ENCODE measurements around the gene BTBD2. TPM values are rescaled to one million over a fixed set of nuclear protein-coding genes. Genes with fewer than 3 reads are reported as not detected.

BTBD2 gene
- total and polyA plus RNA-seq, 2 of the 13 experiments (the other 11 are each of a cell fraction or from before 2014, with no cell fraction given) = 28.1 to 45.3 TPM

DNA sequence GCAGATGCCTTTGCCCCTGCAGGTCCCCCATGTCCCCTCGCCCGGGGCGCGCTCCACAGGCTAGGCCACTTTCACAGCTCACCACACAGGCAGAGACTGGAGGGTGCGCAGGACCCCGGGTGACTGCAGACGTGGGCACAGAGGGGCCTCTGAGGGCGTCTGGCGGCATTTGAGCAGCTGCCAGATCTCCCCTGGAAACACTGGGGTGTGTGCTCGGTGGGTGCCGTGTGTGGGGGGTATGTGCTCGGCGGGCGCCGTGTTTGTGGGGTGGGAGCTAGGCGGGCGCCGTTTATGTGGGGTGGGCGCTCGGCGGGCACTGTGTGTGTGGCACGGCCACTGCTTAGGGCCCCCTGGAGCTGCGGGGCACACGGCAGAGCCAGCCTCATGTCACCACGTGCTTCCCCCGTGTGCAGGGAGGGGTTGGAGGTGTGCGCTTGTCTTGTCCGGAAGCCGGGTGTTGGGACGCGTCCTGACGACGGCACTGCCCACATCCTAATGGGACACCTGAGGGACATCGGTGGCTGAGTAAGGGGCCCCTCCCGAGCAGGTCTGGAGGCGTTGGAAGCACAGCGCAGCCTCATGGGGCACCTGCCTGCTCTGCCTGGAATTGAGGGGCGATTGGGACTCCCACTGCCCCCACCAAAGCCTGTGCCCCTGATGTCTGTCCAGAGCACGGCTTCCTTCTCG lies 57.8 kb downstream of the BTBD2 start:
- CTCF ChIA-PET (ENCODE audit: low intra/inter-chr PET ratio, low total read pairs) = no interaction called here
- Histone ChIP-seq H3K9ac (ENCODE audit: insufficient read depth, low read depth, low read length) (no peak overlapping the region), H3K27ac (ENCODE audit: extremely low read length, insufficient read depth, low read length) (no peak overlapping the region), H4K20me1 (ENCODE audit: insufficient read depth, low read length) (peaks cover 35% of the 10 kb centered on the region; the same call in 1 of the 2 replicates), H3K4me1 (ENCODE audit: insufficient read depth, low read length) (no peaks in the 10 kb centered on the region), H3K4me2 (ENCODE audit: low read depth, low read length) (no peak overlapping the region), H3K79me2 (ENCODE audit: insufficient read depth, low read length) (peaks cover 23% of the 10 kb centered on the region), H3K27me3 (ENCODE audit: control insufficient read depth in 1 of 2, insufficient read depth in 2 of 2, low read length in 2 of 2) (no peaks in the 10 kb centered on the region), H3K36me3 (replicated peaks in 1 of 2; ENCODE audit: control insufficient read depth in 1 of 2, insufficient read depth in 2 of 2, low read length in 2 of 2) (peaks cover 6 to 10% of the 10 kb centered on the region in 2 experiments; a peak in 4 of 5 replicates), H3K4me3 (replicated peaks in 1 of 3; ENCODE audit: insufficient read depth in 1 of 3, low read depth in 2 of 3, low read length in 3 of 3) (no peak overlapping the region), H2AFZ (ENCODE audit: low read length) (no peak overlapping the region), H3K9me3 (ENCODE audit: low read length) (no peaks in the 10 kb centered on the region)
- intact Hi-C loops (cut with micrococcal nuclease; ENCODE audit: unreplicated experiment) = no loop called here
- no peak for DNase-seq (ENCODE audit: low spot score)
- TF ChIP-seq ZNF496 (CRISPR knock-in tag; IDR thresholded peaks at IDR 0.05; ENCODE audit: insufficient replicate concordance) (no peak), HNRNPUL1 (IDR thresholded peaks at IDR 0.05; ENCODE audit: low read depth, low read length) (no peak)
- TF ChIP-seq, protein P1, sequence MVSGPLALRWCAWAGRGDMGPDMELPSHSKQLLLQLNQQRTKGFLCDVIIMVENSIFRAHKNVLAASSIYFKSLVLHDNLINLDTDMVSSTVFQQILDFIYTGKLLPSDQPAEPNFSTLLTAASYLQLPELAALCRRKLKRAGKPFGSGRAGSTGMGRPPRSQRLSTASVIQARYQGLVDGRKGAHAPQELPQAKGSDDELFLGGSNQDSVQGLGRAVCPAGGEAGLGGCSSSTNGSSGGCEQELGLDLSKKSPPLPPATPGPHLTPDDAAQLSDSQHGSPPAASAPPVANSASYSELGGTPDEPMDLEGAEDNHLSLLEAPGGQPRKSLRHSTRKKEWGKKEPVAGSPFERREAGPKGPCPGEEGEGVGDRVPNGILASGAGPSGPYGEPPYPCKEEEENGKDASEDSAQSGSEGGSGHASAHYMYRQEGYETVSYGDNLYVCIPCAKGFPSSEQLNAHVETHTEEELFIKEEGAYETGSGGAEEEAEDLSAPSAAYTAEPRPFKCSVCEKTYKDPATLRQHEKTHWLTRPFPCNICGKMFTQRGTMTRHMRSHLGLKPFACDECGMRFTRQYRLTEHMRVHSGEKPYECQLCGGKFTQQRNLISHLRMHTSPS (CRISPR knock-in tag; IDR thresholded peaks at IDR 0.05; ENCODE audit: low read depth) = no peak
- TF ChIP-seq, protein P2, sequence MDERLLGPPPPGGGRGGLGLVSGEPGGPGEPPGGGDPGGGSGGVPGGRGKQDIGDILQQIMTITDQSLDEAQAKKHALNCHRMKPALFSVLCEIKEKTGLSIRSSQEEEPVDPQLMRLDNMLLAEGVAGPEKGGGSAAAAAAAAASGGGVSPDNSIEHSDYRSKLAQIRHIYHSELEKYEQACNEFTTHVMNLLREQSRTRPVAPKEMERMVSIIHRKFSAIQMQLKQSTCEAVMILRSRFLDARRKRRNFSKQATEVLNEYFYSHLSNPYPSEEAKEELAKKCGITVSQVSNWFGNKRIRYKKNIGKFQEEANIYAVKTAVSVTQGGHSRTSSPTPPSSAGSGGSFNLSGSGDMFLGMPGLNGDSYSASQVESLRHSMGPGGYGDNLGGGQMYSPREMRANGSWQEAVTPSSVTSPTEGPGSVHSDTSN (CRISPR knock-in tag; IDR thresholded peaks at IDR 0.05) = no peak
- POLR2A ChIA-PET = no interaction called here
- FAIRE-seq = no peak
- ATAC-seq = no peak
- in situ Hi-C loops (cut with HindIII; ENCODE audit: extremely low pct_ligation_motif_present, low pct_unique_long_range_greater_than_20kb) = no loop called here
- 94% methylated on average over 20 of the region's 40 CpGs for WGBS (ENCODE audit: low lambda C conversion rate)
- no TSS peak for BruUV-seq (replicated peaks)

Measured in HepG2 (cell line).